Prostate gland (tissue), 2 donors: ENCODE data around the gene CADPS.

Experiments used
- POLR2A ChIP-seq: fragments of 450-650 bp; IDR thresholded peaks from one replicate; pipeline ENCODE4 v1.6.1; 2016; ENCODE audit warnings: antibody characterized with exemption, mild to moderate bottlenecking
- POLR2AphosphoS5 ChIP-seq: sonication (generic); formaldehyde crosslinking; IDR thresholded peaks from one replicate; pipeline ENCODE4 v1.6.1; 2017; ENCODE audit warnings: antibody characterized with exemption
- TF ChIP-seq, protein P1 (sequence below), 4 experiments: fragments of 200-600 bp in 2 of 4; fragments of 450-650 bp in 2 of 4; sonication (generic) in 2 of 4; IDR thresholded peaks; 1 replicate in 3 of 4; 2 replicates in 1 of 4; pipeline ENCODE4 v1.5.1; 2016 to 2019; ENCODE audit warnings: antibody characterized with exemption in 4 of 4, mild to moderate bottlenecking in 2 of 4, moderate library complexity in 2 of 4

DNA sequence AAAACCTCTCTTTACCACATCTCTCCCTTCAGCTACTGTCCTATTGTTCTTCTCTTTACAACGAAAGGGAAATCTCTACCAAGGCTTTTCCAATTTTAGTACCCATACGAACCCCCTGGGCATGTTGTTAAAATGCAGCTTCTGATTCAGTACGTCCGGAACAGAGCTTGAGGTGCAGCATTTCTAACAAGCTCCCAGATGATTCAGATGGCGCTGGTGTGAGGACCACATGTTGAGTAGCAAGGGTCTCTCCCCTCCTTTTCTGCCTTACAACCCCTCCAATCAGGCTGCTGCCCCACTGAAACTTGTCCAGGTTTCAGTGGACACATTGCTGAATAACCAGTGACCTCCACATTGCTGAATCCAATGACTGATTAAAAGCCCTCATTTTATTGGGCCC is 324.8 kb downstream of the CADPS start:
- no peak for TF ChIP-seq POLR2A
- TF ChIP-seq, protein P1, sequence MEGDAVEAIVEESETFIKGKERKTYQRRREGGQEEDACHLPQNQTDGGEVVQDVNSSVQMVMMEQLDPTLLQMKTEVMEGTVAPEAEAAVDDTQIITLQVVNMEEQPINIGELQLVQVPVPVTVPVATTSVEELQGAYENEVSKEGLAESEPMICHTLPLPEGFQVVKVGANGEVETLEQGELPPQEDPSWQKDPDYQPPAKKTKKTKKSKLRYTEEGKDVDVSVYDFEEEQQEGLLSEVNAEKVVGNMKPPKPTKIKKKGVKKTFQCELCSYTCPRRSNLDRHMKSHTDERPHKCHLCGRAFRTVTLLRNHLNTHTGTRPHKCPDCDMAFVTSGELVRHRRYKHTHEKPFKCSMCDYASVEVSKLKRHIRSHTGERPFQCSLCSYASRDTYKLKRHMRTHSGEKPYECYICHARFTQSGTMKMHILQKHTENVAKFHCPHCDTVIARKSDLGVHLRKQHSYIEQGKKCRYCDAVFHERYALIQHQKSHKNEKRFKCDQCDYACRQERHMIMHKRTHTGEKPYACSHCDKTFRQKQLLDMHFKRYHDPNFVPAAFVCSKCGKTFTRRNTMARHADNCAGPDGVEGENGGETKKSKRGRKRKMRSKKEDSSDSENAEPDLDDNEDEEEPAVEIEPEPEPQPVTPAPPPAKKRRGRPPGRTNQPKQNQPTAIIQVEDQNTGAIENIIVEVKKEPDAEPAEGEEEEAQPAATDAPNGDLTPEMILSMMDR (IDR thresholded peaks at IDR 0.05), result no peak
- no peak for TF ChIP-seq POLR2AphosphoS5
